ENCODE measurements around the gene ABCF2.

Gene ABCF2

GRCh38 chr7:151242159-151243044 is 15.4 kb upstream of the ABCF2 start:
- no peak for DNase-seq (ENCODE audit: low spot score)

- no peak for DNase-seq (ENCODE audit: low spot score)
These were observed 14.7 kb upstream of the ABCF2 start for GRCh38 chr7:151241755-151242096.

DNA sequence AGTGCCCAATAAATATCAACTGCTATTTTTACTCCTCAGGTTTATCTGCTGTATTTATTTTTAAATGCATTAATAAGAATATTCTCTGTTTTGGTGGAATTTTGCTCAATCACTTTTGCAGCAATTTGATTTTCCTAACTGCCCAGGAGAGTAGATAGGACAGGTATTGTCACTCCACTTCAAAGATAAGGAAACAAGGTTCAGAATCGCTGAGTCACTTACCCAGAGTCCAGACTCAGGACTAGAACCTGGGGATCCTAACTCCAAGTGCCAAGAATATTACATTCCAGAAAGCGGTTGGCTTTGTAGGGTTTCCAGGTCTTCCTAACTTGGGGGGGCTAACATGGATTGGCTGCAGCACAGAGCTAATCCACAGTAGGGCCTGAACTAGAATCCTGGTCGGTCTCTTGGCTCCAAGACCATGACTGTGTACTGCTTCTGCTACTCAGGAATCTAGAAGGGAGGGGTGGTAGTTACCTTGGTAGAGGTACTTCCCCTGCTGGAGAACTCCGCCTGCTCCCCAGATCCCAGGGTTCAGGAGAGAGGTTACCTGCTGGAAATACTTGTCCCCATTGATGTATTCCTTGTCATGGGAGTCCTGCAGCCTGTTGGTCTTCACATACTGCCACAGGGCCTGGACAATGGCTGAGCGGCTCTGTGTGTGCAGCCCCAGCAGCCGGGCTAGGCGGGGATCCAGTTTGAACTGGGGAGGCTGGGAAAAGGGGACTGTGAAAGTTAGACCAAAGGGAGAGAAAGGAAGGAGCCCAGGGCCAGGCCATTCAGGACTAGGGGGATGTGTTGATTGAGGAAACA is 14.1 kb upstream of the ABCF2 start:
- no peak for DNase-seq (ENCODE audit: low spot score)

DNA sequence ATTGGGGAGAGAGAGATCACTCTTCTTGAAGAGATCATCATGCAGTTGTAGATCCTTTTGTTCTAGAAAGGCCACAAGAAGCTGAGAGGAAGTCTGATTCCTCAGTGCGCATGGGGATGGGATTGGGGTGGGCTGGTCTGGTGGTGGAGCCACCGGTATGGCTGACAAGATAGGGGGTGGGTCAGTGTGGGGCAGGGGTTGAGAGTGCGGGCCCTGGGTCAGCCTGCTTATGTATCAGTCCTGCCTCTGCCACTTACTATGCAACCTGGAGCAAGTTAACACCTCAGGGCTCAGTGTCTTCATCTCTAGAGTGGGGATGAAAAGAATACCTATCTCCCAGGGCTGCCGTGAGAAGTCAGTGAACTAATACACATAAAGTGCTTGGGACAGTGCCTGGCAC is 13.5 kb upstream of the ABCF2 start:
- no peak for DNase-seq (ENCODE audit: low spot score)

- DNase-seq (ENCODE audit: low spot score): no peak
These were observed 12.9 kb upstream of the ABCF2 start for GRCh38 chr7:151239837-151240459.

DNA sequence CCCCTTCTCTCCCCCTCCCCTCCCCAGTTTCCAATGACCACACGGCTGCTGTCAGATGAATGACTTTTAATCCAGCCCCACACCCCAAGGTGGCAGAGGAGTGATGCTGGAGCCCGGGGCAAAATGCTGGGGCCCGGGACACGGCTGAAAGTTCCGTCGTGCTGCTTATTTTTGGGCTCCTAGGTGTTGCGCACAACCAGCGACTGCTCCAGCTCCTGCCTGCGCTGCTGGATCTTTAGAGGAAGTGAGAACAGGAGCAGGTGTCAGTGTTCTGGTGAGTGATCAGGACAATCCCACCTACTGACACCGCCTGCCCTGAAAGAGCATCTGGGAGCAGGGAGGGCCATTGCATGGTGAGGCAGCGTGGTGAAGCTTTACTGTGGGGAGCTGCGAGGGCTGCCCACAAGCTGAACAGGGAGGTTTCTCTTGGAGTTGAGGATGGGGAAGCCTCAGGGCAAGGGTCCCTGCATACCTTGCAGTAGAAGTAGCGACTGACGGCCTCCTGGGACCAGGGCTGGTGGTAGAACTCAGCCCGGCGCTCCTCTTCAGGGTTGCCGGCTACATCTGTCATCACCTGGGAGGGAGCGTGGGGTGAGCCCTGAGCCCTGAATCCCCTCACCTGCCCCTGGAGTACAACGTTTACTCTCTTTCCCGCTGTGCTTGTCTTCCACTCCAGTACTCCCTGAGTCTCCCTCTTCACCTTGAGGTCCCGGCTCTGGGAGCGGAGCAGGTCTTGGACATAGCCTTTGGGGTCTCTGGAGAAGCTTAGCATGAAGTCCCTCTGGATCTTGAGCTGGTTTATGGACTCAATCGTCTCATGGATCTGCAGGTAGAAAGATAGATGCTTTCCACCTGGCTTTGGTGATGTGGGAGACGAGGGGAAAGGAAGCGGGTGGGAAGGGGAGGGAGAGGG is 12.2 kb upstream of the ABCF2 start:
- DNase-seq (ENCODE audit: low spot score): no peak

GRCh38 chr7:151238190-151238810 is 11.3 kb upstream of the ABCF2 start:
- no peak for DNase-seq (ENCODE audit: low spot score)

DNA sequence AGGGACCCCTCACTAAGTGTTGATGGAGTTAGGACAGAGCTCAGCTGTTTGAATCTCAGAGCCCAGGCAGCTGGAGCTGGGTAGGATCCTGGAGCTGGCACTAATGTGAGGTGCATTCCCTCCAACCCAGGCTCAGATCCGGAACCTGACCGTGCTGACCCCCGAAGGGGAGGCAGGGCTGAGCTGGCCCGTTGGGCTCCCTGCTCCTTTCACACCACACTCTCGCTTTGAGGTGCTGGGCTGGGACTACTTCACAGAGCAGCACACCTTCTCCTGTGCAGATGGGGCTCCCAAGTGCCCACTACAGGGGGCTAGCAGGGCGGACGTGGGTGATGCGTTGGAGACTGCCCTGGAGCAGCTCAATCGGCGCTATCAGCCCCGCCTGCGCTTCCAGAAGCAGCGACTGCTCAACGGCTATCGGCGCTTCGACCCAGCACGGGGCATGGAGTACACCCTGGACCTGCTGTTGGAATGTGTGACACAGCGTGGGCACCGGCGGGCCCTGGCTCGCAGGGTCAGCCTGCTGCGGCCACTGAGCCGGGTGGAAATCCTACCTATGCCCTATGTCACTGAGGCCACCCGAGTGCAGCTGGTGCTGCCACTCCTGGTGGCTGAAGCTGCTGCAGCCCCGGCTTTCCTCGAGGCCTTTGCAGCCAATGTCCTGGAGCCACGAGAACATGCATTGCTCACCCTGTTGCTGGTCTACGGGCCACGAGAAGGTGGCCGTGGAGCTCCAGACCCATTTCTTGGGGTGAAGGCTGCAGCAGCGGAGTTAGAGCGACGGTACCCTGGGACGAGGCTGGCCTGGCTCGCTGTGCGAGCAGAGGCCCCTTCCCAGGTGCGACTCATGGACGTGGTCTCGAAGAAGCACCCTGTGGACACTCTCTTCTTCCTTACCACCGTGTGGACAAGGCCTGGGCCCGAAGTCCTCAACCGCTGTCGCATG is 10.5 kb upstream of the ABCF2 start:
- no peak for DNase-seq (ENCODE audit: low spot score)

DNA sequence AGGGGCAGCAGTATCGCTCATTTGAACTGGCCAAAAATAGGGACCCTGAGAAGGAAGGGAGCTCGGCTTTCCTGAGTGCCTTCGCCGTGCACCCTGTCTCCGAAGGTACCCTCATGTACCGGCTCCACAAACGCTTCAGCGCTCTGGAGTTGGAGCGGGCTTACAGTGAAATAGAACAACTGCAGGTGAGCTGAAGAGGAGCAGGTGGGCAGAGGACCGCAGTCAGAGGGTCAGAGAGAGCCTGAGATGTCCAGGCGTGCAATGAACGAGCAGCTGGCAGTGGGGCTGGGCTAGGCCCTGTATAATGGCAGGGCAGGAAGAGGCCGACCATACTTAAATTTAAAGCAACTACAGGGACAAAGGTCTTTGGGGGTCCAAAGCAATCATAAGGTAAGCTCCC is 9.4 kb upstream of the ABCF2 start:
- DNase-seq (ENCODE audit: low spot score): no peak

DNA sequence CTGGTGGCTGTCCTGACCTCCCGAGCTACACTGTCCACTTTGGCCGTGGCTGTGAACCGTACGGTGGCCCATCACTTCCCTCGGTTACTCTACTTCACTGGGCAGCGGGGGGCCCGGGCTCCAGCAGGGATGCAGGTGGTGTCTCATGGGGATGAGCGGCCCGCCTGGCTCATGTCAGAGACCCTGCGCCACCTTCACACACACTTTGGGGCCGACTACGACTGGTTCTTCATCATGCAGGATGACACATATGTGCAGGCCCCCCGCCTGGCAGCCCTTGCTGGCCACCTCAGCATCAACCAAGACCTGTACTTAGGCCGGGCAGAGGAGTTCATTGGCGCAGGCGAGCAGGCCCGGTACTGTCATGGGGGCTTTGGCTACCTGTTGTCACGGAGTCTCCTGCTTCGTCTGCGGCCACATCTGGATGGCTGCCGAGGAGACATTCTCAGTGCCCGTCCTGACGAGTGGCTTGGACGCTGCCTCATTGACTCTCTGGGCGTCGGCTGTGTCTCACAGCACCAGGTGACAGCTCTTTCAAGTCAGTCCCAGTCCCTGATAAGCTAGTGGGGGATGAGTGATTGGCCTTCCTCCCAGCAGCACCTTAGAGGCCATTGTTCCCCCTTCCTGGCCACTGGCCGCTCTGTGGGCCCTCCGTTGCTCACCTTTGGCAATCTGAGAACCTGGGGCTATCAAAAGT is 8.2 kb upstream of the ABCF2 start:
- no peak for DNase-seq (ENCODE audit: low spot score)

DNA sequence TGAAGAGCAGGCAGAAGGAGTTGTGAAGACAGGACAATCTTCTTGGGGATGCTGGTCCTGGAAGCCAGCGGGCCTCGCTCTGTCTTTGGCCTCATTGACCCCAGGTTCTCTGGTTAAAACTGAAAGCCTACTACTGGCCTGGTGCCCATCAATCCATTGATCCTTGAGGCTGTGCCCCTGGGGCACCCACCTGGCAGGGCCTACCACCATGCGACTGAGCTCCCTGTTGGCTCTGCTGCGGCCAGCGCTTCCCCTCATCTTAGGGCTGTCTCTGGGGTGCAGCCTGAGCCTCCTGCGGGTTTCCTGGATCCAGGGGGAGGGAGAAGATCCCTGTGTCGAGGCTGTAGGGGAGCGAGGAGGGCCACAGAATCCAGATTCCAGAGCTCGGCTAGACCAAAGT is 6.8 kb upstream of the ABCF2 start:
- no peak for DNase-seq (ENCODE audit: low spot score)

GRCh38 chr7:151232917-151233701 is 6.1 kb upstream of the ABCF2 start:
- no peak for DNase-seq (ENCODE audit: low spot score)

DNA sequence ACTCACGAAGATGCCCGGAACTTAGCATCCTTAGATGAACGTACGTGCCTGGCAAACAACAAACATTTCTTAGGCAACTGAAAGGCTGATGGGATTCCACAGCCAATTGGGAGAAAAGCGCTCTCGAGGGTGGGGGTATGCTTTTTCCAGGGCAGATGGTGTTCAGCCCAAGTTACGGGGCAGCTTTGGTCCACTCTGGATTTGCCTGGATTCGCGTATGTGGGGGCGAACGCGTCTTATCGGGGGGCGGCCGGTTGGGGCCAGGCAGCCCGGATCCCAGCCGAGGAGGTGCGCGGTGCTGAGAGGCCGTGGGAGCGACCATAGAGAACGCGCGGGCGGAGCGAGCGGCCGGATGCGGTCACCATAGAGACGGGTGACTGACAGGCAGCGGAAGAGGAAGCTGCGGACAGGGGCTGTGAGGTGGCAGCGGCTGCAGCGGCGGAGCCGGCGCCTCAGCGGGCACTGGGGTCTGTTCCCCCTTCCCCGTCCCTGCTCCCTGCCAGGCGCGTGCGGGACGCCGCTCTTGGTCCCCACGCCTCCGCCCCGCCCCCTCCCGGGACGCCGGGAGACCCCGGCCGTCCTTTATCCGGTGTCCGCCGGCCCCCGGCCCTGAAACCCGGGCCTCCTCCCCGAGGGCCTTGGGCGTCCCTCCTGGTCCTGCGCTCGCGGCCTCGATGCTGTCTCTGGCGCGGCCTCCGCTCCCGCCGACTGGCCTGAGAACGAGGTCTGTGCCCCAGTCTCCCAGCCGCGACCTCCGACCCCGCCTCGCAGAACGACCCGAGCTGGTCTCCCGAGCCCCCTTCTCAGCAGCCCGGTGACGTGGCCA is 5.3 kb upstream of the ABCF2 start, which contains the start of gene CHPF2:
Gene CHPF2, plus strand, starts transcription at position 393 of the 826 bp plus-strand sequence. CDS start 1,529 bp downstream, outside the sequence.
- DNase-seq (ENCODE audit: low spot score): peak; percentile 81

GRCh38 chr7:151231080-151231479 is 4.1 kb upstream of the ABCF2 start:
- DNase-seq (ENCODE audit: low spot score): no peak

- DNase-seq (ENCODE audit: low spot score): no peak
These were observed 2.2 kb upstream of the ABCF2 start for GRCh38 chr7:151229249-151229648.

GRCh38 chr7:151228024-151228866 is 1.2 kb upstream of the ABCF2 start:
- no peak for DNase-seq (ENCODE audit: low spot score)
